Heart right ventricle (tissue), 16 donors: ENCODE data around the gene ERN1. TPM values are rescaled to one million over a fixed set of nuclear protein-coding genes. Genes with fewer than 3 reads are reported as not detected.

Source experiments
- ATAC-seq, 8 donors: fragments of 200-7000 bp; cut with Tn5 transposase; one replicate each; pipeline ENCODE4 v1.9.1; 2020; ENCODE audit warnings: mild to moderate bottlenecking in 8 of 8, moderate library complexity in 8 of 8, moderate number of reproducible peaks in 1 of 8
- DNase-seq, 2 donors: peaks; one replicate each; pipeline ENCODE4 v3.0.0-alpha.2; 2020
- H3K27ac ChIP-seq, 10 donors: fragments of 200-600 bp; sonication (generic) in 2 of 10; one replicate each; pipeline versions ENCODE4 v1.5.0 to v1.8.0; 2020 to 2022; ENCODE audit warnings: mild to moderate bottlenecking in 3 of 10
- H3K27me3 ChIP-seq, 7 donors: fragments of 200-600 bp; one replicate each; pipeline ENCODE4 v1.8.0; 2021 to 2022; ENCODE audit warnings: mild to moderate bottlenecking in 2 of 7
- H3K36me3 ChIP-seq, 9 donors: fragments of 200-600 bp; sonication (generic) in 1 of 9; one replicate each; pipeline versions ENCODE4 v1.5.0 to v1.8.0; 2020 to 2022; ENCODE audit warnings: mild to moderate bottlenecking in 2 of 9
- H3K4me1 ChIP-seq, 9 donors: fragments of 200-600 bp; sonication (generic) in 1 of 9; one replicate each; pipeline versions ENCODE4 v1.5.0 to v1.8.0; 2020 to 2022; ENCODE audit warnings: mild to moderate bottlenecking in 4 of 9
- H3K4me3 ChIP-seq, 10 donors: fragments of 200-600 bp; sonication (generic) in 2 of 10; one replicate each; pipeline versions ENCODE4 v1.5.0 to v1.8.0; 2020 to 2022; ENCODE audit warnings: mild to moderate bottlenecking in 7 of 10, moderate library complexity in 2 of 10
- H3K9me3 ChIP-seq, 11 donors: fragments of 200-600 bp in 10 of 11; sonication (generic) in 2 of 11; one replicate each; pipeline versions ENCODE4 v1.5.0 to v1.8.0; 2013 to 2022; ENCODE audit warnings: mild to moderate bottlenecking in 2 of 11, control low read depth in 1 of 11, moderate library complexity in 1 of 11
- CTCF ChIP-seq, 9 donors: fragments of 200-600 bp; sonication (generic) in 2 of 9; IDR thresholded peaks; one replicate each; pipeline versions ENCODE4 v1.5.0 to v1.8.0; 2021 to 2022; ENCODE audit warnings: antibody characterized with exemption in 9 of 9, mild to moderate bottlenecking in 5 of 9, moderate library complexity in 1 of 9
- WGBS, 2 donors: extraction: QIAGEN DNeasy Blood & Tissue Kit; methylation state at CpG; one replicate each; pipeline ENCODE4 v1.1.7; 2013; ENCODE audit warnings: inconsistent platforms in 1 of 2; 5-methylcytosine and 5-hydroxymethylcytosine counted together
- intact Hi-C, 10 donors: fragments of 100-400 bp; cut with DNase I; formaldehyde crosslinking; loops; one replicate each; pipeline versions ENCODE4 v1.11.1 to v1.14.2; 2022
- polyA plus RNA-seq, 2 donors: library from polyadenylated mRNA; stranded (reverse); fragments of 200-250 nt; gene quantifications; one replicate each; pipeline ENCODE4 v1.2.3, GENCODE V29; 2013
- total RNA-seq, 10 donors: library from RNA; stranded (reverse); fragmentation: NEBNext Ultra II Directional in 3 of 10; extraction: Animal tissue kit (Norgen Biotek cat#: 25700) in 3 of 10; gene quantifications; one replicate each; pipeline versions ENCODE4 v1.2.1 to v1.2.4, GENCODE V29; 2021 to 2023
- donor health status: Arrhythmogenic right ventricular cardiomyopathy.
- donor health status: ischemic (EF 13 %, LVEDD 7.1; RV severe dilation, severe dysfunction).
- donor health status: healthy with polysubstance abuse.
- donor health status: DM: no; HTN: yes; CAD: no.
- donor health status: DM: no; HTN: no; CAD: no.
- donor health status: ischemic (EF 25% LVEDD 6.9; RV normal size, moderate dysfunction).
- donor health status: ischemic (EF 25% LVEDD 5.7; RV mildly dilated, moderate dysfunction).
- donor health status: healthy.
- donor health status: DM: yes; HTN: yes; CAD: no.
- donor health status: Ischemic cardiomyopathy.
- donor health status: ischemic (EF 35%, LVEDD 5.7; RV mildly dilated, moderate dysfunction).
- donor health status: nonischemic (EF 11% LVEDD 7.7; RV severe dilation, severe dysfunction).
- donor health status: DM: yes; HTN: yes; CAD: no.
- donor health status: PGD.
- donor health status: ischemic (EF 29% LVEDD 5.4; RV normal size, mild dysfunction).
- donor health status: nonischemic (EF 23%, LVEDD 6.1; RV moderate dilation, normal function).

The ERN1 gene
- total and polyA plus RNA-seq, 12 donors, result 2.2 to 16.6 (median 7.1) TPM

DNA sequence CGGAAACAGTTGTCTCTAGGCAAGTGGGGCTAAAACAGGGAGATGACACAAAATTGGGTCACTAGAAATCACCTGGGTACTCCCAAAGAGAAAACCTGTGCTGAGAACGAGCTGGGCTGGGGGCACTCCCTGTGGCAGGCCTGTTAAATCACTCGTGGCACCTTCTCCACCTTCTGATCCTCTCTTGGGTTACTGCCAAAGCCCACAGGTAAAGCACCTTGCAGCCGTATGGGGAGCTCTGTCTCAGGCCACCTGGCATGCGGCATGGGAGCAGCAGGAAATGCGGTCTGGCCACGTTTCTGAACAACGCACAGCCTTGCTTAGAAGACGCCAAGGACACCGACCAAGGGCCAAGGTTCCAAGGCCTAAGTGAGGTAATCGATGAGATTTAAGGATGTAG, 88.0 kb downstream of the ERN1 start:
- TF ChIP-seq CTCF (IDR thresholded peaks at IDR 0.05), result no peak
- no peak overlapping the region for H3K27ac ChIP-seq
- whole genome bisulfite sequencing, 2 donors, result 74 to 78% methylated on average over 11 of the region's 11 CpGs
- H3K27me3 ChIP-seq, result no peaks in the 10 kb centered on the region
- H3K36me3 ChIP-seq, result peaks cover 0 to 84% (median 37%) of the 10 kb centered on the region in 9 donors
- no peaks in the 10 kb centered on the region for H3K4me1 ChIP-seq
- DNase-seq (no peak), ATAC-seq (no peak)
- intact Hi-C loops, result no loop called here
- no peaks in the 10 kb centered on the region for H3K9me3 ChIP-seq
- H3K4me3 ChIP-seq, result no peak overlapping the region

- no peak overlapping the region for H3K27ac ChIP-seq
- no peak overlapping the region for H3K4me3 ChIP-seq
- ATAC-seq (no peak), DNase-seq (no peak)
- H3K4me1 ChIP-seq, result no peaks in the 10 kb centered on the region
- no peaks in the 10 kb centered on the region for H3K9me3 ChIP-seq
- intact Hi-C loops, result no loop called here
- 66 to 76% methylated on average over 6 of the region's 6 CpGs for WGBS, 2 donors
- peaks cover 0 to 67% (median 24%) of the 10 kb centered on the region in 9 donors for H3K36me3 ChIP-seq
- no peak for TF ChIP-seq CTCF (IDR thresholded peaks at IDR 0.05)
- H3K27me3 ChIP-seq, result no peaks in the 10 kb centered on the region
Measured at GRCh38 chr17:64040206-64040605, 89.7 kb downstream of the ERN1 start.

DNA sequence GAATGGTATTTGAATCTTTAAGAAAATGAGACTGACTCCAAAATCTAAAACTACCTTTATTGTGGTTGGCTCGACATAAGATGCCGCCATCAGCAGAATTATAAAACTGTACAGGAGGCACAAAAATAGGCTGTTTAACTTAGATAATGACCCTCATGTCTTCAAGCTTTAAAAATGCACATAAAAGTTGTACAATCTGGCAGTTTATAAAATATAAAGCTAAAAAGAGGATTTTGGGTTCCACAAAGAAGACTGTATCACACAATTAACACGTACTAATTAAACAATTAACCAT, 90.9 kb downstream of the ERN1 start:
- intact Hi-C loops, result no loop called here
- no peak for TF ChIP-seq CTCF (IDR thresholded peaks at IDR 0.05)
- Histone ChIP-seq H3K4me1 (no peaks in the 10 kb centered on the region), H3K36me3 (peaks cover 0 to 55% (median 13%) of the 10 kb centered on the region in 9 donors), H3K27ac (no peak overlapping the region), H3K9me3 (no peaks in the 10 kb centered on the region), H3K4me3 (no peak overlapping the region), H3K27me3 (no peaks in the 10 kb centered on the region)
- no peak for ATAC-seq
- 97% methylated on average over 3 of the region's 3 CpGs for WGBS, 2 donors
- DNase-seq, result no peak

DNA sequence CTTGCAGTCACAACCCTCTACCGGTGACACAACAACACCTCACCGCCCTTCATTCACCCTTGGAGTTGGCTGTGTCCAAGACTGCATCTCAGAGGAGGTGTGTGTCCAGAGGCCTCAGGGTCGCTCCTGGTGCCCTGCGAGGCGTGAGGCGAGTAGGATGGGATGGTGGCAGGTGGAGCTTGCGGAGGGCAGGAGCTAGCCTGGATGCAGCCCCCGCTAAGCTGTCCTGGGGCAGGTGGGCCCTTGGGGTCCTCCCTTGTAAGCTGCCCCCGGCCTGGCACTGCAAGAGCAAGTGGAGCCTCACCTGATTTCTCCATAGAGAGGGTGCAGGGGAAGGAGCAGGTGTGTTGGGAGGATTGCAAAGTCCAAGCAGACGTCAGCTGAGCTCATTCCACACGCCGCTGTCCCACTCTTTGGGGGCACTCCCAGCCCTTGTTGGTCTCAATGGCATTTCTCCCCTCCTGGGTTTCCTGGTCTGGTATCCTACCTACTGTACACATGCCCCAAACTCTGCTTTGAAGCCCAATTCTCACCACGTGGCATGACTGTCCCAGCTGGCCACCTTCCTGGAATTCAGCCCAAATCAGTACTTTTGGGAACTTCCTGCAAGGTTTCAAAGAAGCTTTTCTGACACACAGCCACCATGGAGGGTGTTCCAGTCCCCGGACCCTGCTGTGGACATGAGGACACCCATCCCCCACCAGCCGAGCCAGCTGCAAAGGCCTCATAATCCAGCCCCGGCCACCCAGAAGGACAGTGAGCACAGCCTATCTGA, 91.4 kb downstream of the ERN1 start:
- Histone ChIP-seq H3K36me3 (peaks cover 0 to 50% (median 8%) of the 10 kb centered on the region in 9 donors), H3K4me1 (no peaks in the 10 kb centered on the region), H3K27me3 (no peaks in the 10 kb centered on the region), H3K9me3 (no peaks in the 10 kb centered on the region), H3K27ac (no peak overlapping the region), H3K4me3 (no peak overlapping the region)
- 90% methylated on average over 16 of the region's 16 CpGs for WGBS, 2 donors
- no peak for DNase-seq
- ATAC-seq, result peak in 1 of 8 donors; percentile 22
- no peak for TF ChIP-seq CTCF (IDR thresholded peaks at IDR 0.05)
- intact Hi-C loops, result no loop called here
